WERI-Rb-1 (cell line): ENCODE data around the gene SHISA9.

Source experiments
- DNase-seq: peaks from one replicate; pipeline ENCODE4 v3.0.0-alpha.2; 2020
- H3K27ac ChIP-seq: fragments of 250-450 bp; sonication (Bioruptor Pico); 2 replicates; pipeline ENCODE4 v1.5.1; 2020; ENCODE audit warnings: mild to moderate bottlenecking, moderate library complexity
- H3K27me3 ChIP-seq: fragments of 250-450 bp; sonication (Bioruptor Pico); 2 replicates; pipeline ENCODE4 v1.5.1; 2021; ENCODE audit warnings: mild to moderate bottlenecking, low read depth, moderate library complexity; ENCODE audit not compliant: insufficient read depth, severe bottlenecking
- H3K36me3 ChIP-seq: fragments of 250-450 bp; sonication (Bioruptor Pico); 2 replicates; pipeline ENCODE4 v1.5.1; 2020; ENCODE audit warnings: mild to moderate bottlenecking, moderate library complexity
- H3K4me3 ChIP-seq: 2 replicates; pipeline ENCODE4 v1.5.1; 2011; ENCODE audit warnings: low read depth, mild to moderate bottlenecking, control low read depth, low read length
- H3K9me3 ChIP-seq: fragments of 250-450 bp; sonication (Bioruptor Pico); 2 replicates; pipeline ENCODE4 v1.5.1; 2021; ENCODE audit warnings: mild to moderate bottlenecking, moderate library complexity; ENCODE audit not compliant: severe bottlenecking
- CTCF ChIP-seq: IDR thresholded peaks from 2 replicates; pipeline ENCODE4 v1.5.1; 2011; ENCODE audit warnings: low read depth, mild to moderate bottlenecking, control low read depth, inconsistent platforms, low read length

The SHISA9 gene

DNA sequence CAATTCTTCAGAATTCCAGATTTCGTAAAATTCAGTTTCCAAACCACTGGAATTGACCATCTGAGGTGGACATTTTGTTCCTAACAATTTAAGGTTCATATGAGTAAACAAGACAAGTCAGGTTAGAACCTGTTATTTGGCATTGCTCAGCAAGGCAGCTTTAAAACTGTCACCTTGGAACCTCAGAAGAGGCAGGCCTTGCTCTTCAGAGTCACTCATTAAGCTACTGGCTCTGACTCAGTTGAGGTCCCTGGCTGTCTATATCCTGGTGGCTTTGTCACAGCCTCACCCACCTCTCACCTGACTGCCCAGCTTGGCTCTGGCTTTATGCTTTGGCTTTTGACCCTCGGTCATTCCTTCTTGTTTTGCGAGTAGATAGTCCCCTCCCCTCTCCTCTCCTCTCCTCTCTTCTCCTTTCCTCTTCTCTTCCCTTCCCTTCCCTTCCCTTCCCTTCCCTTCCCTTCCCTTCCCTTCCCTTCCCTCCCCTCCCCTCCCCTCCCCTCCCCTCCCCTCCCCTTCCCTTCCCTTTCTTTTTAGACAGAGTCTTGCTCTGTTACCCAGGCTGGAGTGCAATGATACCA is 238.4 kb downstream of the SHISA9 start:
- Histone ChIP-seq H3K36me3 (no peaks in the 10 kb centered on the region), H3K4me3 (no peak overlapping the region), H3K9me3 (no peaks in the 10 kb centered on the region), H3K27me3 (no peaks in the 10 kb centered on the region), H3K27ac (no peak overlapping the region)
- DNase-seq, result no peak
- TF ChIP-seq CTCF, result no peak

GRCh38 chr16:13143551-13143950 is 242.2 kb downstream of the SHISA9 start:
- Histone ChIP-seq H3K27me3 (no peaks in the 10 kb centered on the region), H3K4me3 (no peak overlapping the region), H3K9me3 (no peaks in the 10 kb centered on the region), H3K27ac (no peak overlapping the region), H3K36me3 (no peaks in the 10 kb centered on the region)
- TF ChIP-seq CTCF, result no peak
- DNase-seq, result no peak

- Histone ChIP-seq H3K36me3 (no peaks in the 10 kb centered on the region), H3K9me3 (no peaks in the 10 kb centered on the region)
- no peak for DNase-seq
Measured at GRCh38 chr16:13146829-13147228, 245.4 kb downstream of the SHISA9 start.

DNA sequence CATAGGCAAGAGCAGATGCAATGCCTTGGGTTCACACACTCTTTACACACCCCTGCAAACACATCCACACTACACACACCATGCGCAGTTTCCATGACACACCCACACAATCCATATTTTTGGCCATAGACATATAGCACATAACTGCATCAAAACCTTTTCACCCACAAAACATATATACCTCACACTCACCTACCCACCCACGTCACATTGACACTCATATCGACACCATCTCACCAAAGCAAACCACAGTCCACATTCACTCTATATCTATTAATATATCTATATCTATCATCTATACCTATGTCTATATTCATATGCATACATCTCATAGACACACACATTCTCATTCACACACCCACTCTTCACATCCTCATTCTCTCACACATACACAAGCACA is 246.9 kb downstream of the SHISA9 start:
- no peak for DNase-seq
- no peak for TF ChIP-seq CTCF
- no peak overlapping the region for H3K27ac ChIP-seq

More at GRCh38 chr16:13146829-13147228, 245.4 kb downstream of the SHISA9 start:
- H3K27ac ChIP-seq, result no peak overlapping the region
- TF ChIP-seq CTCF, result no peak
- H3K4me3 ChIP-seq, result no peak overlapping the region
- no peaks in the 10 kb centered on the region for H3K27me3 ChIP-seq

GRCh38 chr16:13148836-13149235 is 247.4 kb downstream of the SHISA9 start:
- Histone ChIP-seq H3K27me3 (no peaks in the 10 kb centered on the region), H3K27ac (no peak overlapping the region), H3K9me3 (no peaks in the 10 kb centered on the region), H3K36me3 (no peaks in the 10 kb centered on the region), H3K4me3 (no peak overlapping the region)
- DNase-seq, result no peak
- TF ChIP-seq CTCF, result no peak

More for the DNA sequence above, 246.9 kb downstream of the SHISA9 start:
- Histone ChIP-seq H3K27me3 (no peaks in the 10 kb centered on the region), H3K4me3 (no peak overlapping the region), H3K9me3 (no peaks in the 10 kb centered on the region), H3K36me3 (no peaks in the 10 kb centered on the region)
